Hematopoietic multipotent progenitor cell treated with erythropoietin and hydrocortisone succinate and interleukin-3 and kit ligand, for 15 days (in vitro differentiated cells): Measurements from ENCODE around the gene LIX1.
"Not testable (repeated sequence)": the region's sequence is repeated elsewhere in the genome, so short reads cannot be mapped to it uniquely, and the experiment has no call there.

ENCODE experiments used
- DNase-seq: peaks from one replicate; pipeline ENCODE4 v3.0.0-alpha.2; 2015; ENCODE audit warnings: low spot score

The LIX1 gene

GRCh38 chr5:97141031-97141430, 1.4 kb downstream of the LIX1 start:
- DNase-seq, result no peak

- DNase-seq, result not testable (repeated sequence)
These were observed 2.2 kb downstream of the LIX1 start for GRCh38 chr5:97140250-97140649.

GRCh38 chr5:97136475-97136874, 5.9 kb downstream of the LIX1 start:
- no peak for DNase-seq

- DNase-seq, result no peak
These were observed 6.5 kb downstream of the LIX1 start for GRCh38 chr5:97135868-97136267.

- no peak for DNase-seq
These were observed 7.8 kb downstream of the LIX1 start for GRCh38 chr5:97134634-97135033.

- DNase-seq, result no peak
These were observed 9.3 kb downstream of the LIX1 start for GRCh38 chr5:97133101-97133500.

- no peak for DNase-seq
These were observed 10.5 kb downstream of the LIX1 start for GRCh38 chr5:97131921-97132320.

- DNase-seq, result no peak
These were observed 11.2 kb downstream of the LIX1 start for GRCh38 chr5:97131139-97131710.

GRCh38 chr5:97127727-97128126, 14.7 kb downstream of the LIX1 start:
- no peak for DNase-seq

GRCh38 chr5:97125125-97125683, 17.2 kb downstream of the LIX1 start:
- no peak for DNase-seq

GRCh38 chr5:97124335-97124734, 18.1 kb downstream of the LIX1 start:
- DNase-seq, result no peak

GRCh38 chr5:97121848-97122247, 20.6 kb downstream of the LIX1 start:
- no peak for DNase-seq

GRCh38 chr5:97120195-97120594, 22.2 kb downstream of the LIX1 start:
- no peak for DNase-seq

GRCh38 chr5:97119007-97119390, 23.4 kb downstream of the LIX1 start:
- no peak for DNase-seq

- no peak for DNase-seq
These were observed 24.0 kb downstream of the LIX1 start for GRCh38 chr5:97118261-97119006.

- DNase-seq, result no peak
These were observed 26.5 kb downstream of the LIX1 start for GRCh38 chr5:97115932-97116331.

- DNase-seq, result no peak
These were observed 30.2 kb downstream of the LIX1 start for GRCh38 chr5:97112230-97112629.

GRCh38 chr5:97111616-97112015, 30.8 kb downstream of the LIX1 start:
- no peak for DNase-seq

- DNase-seq, result no peak
These were observed 31.4 kb downstream of the LIX1 start for GRCh38 chr5:97111004-97111403.

- no peak for DNase-seq
These were observed 35.1 kb downstream of the LIX1 start for GRCh38 chr5:97107318-97107717.

- DNase-seq, result no peak
These were observed 36.2 kb downstream of the LIX1 start for GRCh38 chr5:97106216-97106581.

- DNase-seq, result no peak
These were observed 36.8 kb downstream of the LIX1 start for GRCh38 chr5:97105501-97106215.

- no peak for DNase-seq
These were observed 40.4 kb downstream of the LIX1 start for GRCh38 chr5:97102010-97102470.
